ENCODE measurements around the gene PAM16.
"Not testable (repeated sequence)": the region's sequence is repeated elsewhere in the genome, so short reads cannot be mapped to it uniquely, and the experiment has no call there.

The PAM16 gene

GRCh38 chr16:4334724-4335495 is 16.2 kb downstream of the PAM16 start:
- no peak for DNase-seq (ENCODE audit: low read depth, low spot score)

DNA sequence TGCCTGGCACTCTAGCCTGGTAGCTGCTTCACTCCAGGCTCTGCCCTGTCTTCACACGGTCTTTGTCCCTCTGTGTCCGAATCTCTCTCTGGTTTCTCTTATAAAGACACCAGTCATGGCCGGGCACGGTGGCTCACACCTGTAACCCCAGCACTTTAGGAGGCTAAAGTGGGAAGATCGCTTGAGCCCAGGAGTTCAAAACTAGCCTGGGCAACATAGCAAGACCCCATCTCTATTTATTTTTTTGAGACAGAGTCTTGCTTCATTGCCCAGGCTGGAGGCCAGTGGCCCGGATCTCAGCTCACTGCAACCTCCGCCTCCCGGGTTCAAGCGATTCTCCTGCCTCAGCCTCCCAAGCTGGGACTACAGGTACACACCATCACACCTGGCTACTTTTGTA is 17.4 kb downstream of the PAM16 start:
- DNase-seq (ENCODE audit: low read depth, low spot score) = not testable (repeated sequence)

DNA sequence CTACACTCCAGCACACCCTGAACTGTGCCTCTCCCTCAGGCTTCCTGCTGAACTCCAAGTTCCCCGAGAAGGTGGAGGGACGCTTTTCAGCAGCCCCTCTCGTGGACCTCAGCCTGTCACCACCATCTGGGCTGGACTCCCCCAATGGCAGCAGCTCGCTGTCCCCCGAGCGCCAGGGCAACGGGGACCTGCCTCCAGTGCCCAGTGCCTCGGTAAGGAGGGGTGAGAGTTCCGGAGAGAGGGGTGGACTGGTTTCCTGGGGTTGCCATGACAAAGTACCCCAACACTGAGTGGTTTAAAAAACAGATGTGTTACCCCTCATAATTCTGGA is 17.8 kb downstream of the PAM16 start:
- DNase-seq (ENCODE audit: low read depth, low spot score) = no peak

DNA sequence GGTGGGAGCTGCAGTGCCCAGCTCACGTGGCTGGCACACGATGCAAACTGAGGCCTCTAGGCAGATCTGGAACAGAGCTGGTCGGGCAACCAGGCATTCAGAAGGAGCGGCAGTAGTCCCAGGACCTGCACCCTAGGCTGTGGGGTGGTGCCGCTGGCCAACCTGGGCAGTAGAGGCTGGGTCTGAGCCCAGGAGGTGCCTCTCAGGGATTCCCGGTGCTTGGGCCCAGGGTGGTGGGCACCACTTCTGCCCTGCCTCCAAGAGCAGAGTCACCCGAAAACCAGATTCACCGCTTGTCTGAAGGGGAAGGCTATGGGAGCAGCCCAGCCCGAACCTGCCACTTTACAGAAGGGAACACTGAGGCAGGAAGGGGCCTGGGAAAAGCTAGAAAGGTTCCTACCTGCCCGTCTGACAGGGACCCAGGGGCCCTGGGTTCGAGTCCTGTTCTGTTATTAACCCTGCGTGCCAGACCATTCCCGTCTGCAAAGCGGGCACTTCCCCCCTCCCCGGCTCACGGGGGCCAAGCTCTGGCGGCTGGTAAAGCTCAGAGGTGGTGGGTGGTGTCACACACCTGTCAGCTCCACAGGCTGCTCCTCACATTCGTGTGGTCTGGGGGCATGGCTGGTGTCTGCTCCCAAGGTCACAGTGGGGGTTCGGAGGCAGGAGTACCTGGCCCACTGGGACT is 18.4 kb downstream of the PAM16 start:
- DNase-seq (ENCODE audit: low read depth, low spot score) = no peak

GRCh38 chr16:4332083-4332482 is 19.0 kb downstream of the PAM16 start:
- no peak for DNase-seq (ENCODE audit: low read depth, low spot score)

DNA sequence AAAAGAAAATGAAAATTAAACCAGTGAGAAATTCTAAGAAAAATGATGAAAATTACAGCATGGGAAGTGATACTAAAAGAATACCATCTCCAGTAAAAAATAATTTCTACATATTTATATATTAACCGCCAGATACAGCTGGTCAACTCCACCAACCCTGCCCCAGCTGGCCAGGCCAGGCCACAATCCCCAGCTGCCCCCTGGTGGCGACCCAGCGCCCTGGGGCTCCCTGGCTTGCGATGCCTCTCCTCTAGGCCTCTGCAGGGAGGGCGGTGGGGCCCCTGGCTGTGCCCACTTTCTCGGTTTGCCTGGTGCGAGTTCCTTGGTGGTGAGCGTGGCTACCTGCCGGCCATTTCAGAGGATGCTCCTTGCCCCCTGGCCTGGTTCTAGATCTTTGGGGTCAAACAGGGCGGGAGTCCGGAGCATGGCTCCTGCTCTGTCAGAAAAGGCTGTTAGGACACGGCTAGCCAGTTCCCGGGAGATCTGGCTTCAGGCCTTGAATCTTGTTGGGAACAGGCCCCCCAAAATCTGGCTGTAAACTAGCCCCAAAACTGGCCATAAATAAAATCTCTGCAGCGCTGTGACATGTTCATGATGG is 20.7 kb downstream of the PAM16 start:
- peak; percentile 38 for DNase-seq (ENCODE audit: low read depth, low spot score)

DNA sequence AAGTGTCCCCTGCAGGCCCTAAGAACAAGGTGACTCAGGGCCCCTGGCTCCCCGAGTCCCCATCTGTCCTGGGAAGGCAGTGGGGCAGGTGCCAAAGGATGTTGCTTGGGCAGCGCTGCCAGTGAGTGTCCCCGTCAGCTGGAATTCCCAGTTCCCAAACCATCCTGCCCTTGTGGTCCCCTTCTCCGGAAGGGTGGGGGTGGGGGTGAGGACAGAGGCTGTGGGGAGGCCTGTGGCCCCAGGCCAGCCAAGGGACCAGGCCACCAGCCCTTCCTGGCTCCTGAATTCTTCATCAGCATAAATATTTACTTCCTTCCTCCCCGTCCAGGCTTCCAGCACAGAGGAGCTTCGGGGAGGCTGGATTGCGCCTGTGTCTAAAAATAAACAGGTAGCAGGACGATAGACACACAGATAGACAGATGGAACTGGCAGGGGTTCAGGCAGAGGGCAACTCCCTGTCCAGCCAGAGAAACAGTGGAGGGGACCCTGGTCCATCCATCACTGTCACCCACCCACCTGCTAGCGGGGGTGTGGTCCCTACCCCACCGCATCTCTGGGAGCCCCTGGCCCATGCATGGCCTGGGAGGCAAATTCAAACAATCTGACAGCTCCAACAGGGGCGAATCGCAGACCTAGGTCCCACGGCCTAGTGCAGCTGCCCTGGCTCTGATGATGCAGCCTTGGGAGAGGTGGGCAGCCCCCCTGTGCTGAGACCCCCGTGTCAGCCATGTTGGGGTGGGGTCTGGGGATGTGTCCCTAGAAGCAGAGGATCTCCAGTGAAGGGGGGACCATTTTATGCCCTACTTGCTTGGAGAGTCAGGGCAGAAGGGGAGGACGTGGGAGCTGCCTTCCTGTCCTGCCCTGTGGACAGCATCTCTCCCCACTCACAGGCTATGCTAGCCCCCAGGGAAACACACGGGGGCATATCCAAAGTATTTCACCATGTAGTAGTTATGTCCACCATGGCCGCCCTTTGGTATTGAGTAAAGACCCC is 22.0 kb downstream of the PAM16 start:
- no peak for DNase-seq (ENCODE audit: low read depth, low spot score)

GRCh38 chr16:4328046-4328781 is 22.9 kb downstream of the PAM16 start:
- DNase-seq (ENCODE audit: low read depth, low spot score) = peak; percentile 33

DNA sequence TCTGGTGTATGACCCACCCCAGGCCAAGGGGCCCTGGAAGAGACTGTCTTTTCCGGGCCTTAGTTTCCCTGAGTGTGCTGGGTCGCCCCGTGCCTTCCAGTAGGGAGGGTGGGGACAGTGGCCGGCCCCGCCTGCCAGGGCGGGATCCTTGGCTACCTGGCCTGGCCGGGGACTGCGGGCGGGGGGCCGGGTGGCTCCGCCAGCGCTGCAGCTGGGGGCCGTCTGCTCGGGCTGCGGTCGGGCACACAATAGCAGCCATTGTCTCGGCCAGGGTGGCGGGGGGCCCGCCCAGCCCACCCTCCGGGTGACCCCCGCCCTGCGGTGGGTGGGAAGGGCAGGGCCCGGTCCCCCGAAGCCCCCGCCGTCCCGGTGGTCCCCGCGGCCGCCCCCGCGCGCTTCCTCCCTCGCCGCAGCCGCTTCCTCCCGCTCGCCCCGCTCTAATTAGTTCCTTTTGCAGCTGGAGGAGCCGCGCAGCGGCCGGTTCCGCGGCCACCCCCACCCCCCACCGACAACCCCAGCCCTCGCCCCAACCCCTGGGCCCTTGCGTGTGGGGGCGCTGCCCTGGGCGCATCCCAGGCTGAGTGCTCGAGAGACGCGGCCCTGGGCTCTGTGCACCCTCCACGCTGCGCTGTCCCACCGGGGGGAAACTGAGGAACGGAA is 23.6 kb downstream of the PAM16 start:
- no peak for DNase-seq (ENCODE audit: low read depth, low spot score)

DNA sequence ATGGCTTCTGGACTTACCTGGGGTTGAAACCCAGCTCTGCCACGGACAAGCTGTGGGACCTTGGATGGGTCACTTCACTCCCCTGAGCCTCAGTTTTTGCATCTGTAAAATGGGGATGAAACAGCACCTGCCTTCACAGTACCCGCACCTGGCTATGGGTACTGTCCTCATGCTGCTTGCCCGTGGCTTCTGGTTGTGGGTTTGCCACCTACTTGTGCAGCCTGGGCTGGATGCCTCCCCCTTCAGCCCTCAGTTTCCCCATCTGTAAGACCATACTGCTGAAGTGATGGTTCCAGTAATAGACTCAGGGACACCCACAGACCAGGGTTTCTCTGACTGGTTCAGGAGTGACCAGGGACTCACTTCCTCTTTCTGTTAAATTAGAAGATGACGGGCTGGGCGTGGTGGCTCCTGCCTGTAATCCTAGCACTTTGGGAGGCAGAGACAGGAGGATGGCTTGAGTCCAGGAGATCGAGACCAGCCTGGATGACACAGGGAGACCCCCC is 25.8 kb downstream of the PAM16 start:
- DNase-seq (ENCODE audit: low read depth, low spot score) = no peak

- DNase-seq (ENCODE audit: low read depth, low spot score) = no peak
Observed at GRCh38 chr16:4324492-4325252, 26.4 kb downstream of the PAM16 start.

DNA sequence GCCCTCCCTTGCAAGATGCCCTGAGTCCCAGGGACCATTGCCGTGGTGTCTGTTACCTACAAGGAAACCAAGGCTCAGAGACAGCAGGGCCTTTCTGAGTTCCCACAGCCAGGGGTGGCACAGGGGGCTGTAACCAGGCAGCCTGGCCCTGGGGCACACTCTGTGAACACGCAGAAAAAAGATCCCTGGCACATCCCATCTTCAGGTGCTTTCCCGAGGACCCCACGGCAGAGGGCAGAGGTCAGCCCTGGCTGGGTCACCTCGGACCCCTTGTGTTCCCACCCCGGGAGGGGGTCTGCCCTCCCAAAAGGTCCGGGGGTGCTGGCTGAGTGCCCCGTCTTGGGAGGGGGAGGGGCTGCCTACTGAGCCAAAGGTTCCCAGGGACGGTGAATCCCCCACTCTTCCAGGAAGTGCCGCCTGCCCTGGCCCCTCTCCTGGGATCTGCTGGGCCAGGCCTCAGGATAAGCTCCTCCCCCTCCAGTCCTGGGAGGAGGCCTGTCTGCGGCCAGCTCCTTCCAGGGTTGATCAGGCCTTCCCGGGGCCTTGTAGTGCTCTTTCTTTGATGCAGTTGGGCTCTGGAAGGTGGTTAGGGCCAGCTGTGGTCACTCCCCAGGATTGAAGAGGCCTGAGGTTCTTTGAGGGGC is 27.2 kb downstream of the PAM16 start:
- no peak for DNase-seq (ENCODE audit: low read depth, low spot score)

DNA sequence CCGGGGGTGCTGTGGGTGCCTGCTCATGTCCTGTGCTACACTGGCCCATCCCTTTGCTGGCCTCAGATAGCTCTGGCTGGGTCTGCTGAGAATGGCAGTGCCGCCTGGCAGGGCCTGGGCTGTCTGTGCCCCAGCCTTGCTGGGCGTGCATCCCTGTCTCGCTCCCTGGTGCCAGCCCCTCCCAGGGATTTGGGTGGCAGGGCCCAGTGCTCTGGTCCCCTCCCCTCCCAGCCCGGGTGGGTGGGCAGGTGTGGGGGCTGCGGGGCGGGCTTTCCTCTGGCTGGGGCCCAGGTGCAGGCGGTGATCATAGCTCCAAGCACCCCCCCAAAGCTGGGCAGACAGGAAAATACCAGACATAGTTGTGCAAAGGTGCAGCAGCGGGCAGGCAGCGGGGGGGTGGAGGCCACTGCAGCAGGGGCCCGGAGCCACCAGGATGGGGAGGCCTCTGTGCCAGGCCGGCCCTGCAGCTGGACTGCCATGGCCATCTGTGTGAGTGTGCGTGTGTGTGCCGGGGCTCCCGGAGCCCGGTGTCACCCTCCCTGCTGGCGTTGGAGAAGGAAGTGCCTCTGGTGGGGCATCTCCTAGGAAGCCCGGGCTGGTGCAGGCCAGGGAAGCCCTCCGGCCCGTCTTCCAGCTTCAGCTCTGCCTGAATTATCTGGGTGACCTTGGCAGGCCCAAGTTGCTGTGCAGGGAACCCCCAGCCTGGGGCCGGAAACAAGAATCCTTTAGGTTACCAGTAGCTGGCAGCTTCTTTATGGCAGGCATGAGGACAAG is 27.9 kb downstream of the PAM16 start:
- no peak for DNase-seq (ENCODE audit: low read depth, low spot score)

- no peak for DNase-seq (ENCODE audit: low read depth, low spot score)
Observed at GRCh38 chr16:4322121-4323052, 28.7 kb downstream of the PAM16 start.

DNA sequence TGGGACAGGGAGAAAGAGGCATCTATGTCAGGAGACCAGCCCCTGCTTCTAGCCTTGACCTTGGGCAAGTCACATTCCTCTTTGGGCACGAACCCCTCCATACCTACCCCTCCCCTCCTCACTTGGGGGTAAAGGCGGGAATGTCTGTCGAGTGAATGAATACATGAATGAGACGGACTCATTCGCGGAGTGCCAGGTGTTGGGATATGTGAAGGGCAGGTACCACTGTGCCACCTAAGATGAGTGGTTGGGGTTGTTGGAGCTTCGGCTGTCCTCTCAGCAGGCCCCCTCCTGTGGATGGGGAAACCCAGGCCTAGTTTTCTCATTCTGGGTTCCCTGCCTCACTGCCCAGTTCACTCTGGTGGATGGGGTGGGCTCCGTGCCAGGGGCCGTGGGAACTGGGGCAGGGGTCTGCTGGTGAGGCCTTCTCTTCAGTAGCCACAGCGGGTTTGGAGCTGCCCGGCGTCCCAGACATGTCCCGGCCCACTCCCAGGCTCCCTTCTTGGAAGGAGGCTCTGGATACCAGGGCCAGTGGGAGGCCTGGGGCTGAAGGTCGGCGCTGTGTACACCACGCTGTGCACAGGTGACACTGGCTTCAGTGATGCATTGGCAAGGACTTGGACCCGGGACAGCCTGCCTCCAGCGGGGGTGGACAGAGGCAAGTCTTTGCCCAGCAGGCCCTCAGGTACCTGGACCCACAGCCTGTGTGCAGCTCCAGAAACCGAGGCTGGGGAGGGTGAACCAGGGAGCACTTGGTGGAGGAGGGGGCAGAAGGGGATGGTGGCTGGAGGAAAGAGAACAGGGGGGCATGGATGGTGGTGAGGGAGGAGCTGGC is 29.6 kb downstream of the PAM16 start:
- no peak for DNase-seq (ENCODE audit: low read depth, low spot score)

GRCh38 chr16:4320571-4321137 is 30.5 kb downstream of the PAM16 start:
- DNase-seq (ENCODE audit: low read depth, low spot score) = no peak

Measured in activated naive CD8-positive, alpha-beta T cell treated with anti-CD3 and anti-CD28 coated beads, Interleukin-2, amount 50 U/mL, for 16 hours (primary cell).